CD4-positive, alpha-beta T cell treated with Interleukin-15 for 1 hour (primary cell): ENCODE data around the gene CASP1.
"Not testable (repeated sequence)": the region's sequence is repeated elsewhere in the genome, so short reads cannot be mapped to it uniquely, and the experiment has no call there.

Source experiments
- DNase-seq: peaks from one replicate; pipeline ENCODE4 v3.0.0-alpha.2; 2020

Gene CASP1

GRCh38 chr11:105034813-105035620 is at the start of gene CASP1:
Gene CASP1, minus strand, starts transcription at chr11:105035144. Its CDS starts 31 bp downstream, at chr11:105035113.
- peak; percentile 22 for DNase-seq

GRCh38 chr11:105081412-105082150 is 46.6 kb upstream of the CASP1 start:
- DNase-seq: no peak

- not testable (repeated sequence) for DNase-seq
Measured at GRCh38 chr11:105080171-105080906, 45.4 kb upstream of the CASP1 start.

- DNase-seq: no peak
Measured at GRCh38 chr11:105078283-105078682, 43.3 kb upstream of the CASP1 start.

- not testable (repeated sequence) for DNase-seq
Measured at GRCh38 chr11:105077141-105077790, 42.3 kb upstream of the CASP1 start.

GRCh38 chr11:105074166-105074530 is 39.2 kb upstream of the CASP1 start:
- no peak for DNase-seq

- DNase-seq: no peak
Measured at GRCh38 chr11:105073456-105074165, 38.7 kb upstream of the CASP1 start.

- DNase-seq: not testable (repeated sequence)
Measured at GRCh38 chr11:105072080-105072479, 37.1 kb upstream of the CASP1 start.

- no peak for DNase-seq
Measured at GRCh38 chr11:105071089-105071732, 36.3 kb upstream of the CASP1 start.

GRCh38 chr11:105070306-105070705 is 35.4 kb upstream of the CASP1 start:
- DNase-seq: no peak

- not testable (repeated sequence) for DNase-seq
Measured at GRCh38 chr11:105069749-105070148, 34.8 kb upstream of the CASP1 start.

GRCh38 chr11:105063245-105063941 is 28.4 kb upstream of the CASP1 start:
- not testable (repeated sequence) for DNase-seq

GRCh38 chr11:105057432-105057831 is 22.5 kb upstream of the CASP1 start:
- DNase-seq: no peak

GRCh38 chr11:105056446-105056845 is 21.5 kb upstream of the CASP1 start:
- no peak for DNase-seq

GRCh38 chr11:105054723-105055493 is 20.0 kb upstream of the CASP1 start:
- no peak for DNase-seq

- no peak for DNase-seq
Measured at GRCh38 chr11:105052487-105052886, 17.5 kb upstream of the CASP1 start.

- no peak for DNase-seq
Measured at GRCh38 chr11:105051559-105051958, 16.6 kb upstream of the CASP1 start.

- no peak for DNase-seq
Measured at GRCh38 chr11:105049481-105049880, 14.5 kb upstream of the CASP1 start.

GRCh38 chr11:105046898-105047579 is 12.1 kb upstream of the CASP1 start:
- DNase-seq: no peak
